Loucy (cell line): Measurements from ENCODE around the gene STK32C.

Experiments
- H2AFZ ChIP-seq: fragments of 200-600 bp; sonication (generic); 2 replicates; pipeline ENCODE4 v1.6.0; 2016; ENCODE audit warnings: antibody characterized with exemption, mild to moderate bottlenecking, low read length, moderate library complexity
- H3F3A ChIP-seq: fragments of 200-600 bp; 2 replicates; pipeline ENCODE4 v1.6.0; 2016; ENCODE audit warnings: antibody characterized with exemption, low read depth, mild to moderate bottlenecking
- H3K27me3 ChIP-seq: fragments of 200-600 bp; sonication (generic); 2 replicates; pipeline ENCODE4 v1.6.1; 2014; ENCODE audit warnings: low read length, mild to moderate bottlenecking; ENCODE audit not compliant: insufficient read depth, poor library complexity, severe bottlenecking
- H3K36me3 ChIP-seq: fragments of 200-600 bp; sonication (generic); 2 replicates; pipeline ENCODE4 v1.6.1; 2016; ENCODE audit warnings: low read length; ENCODE audit not compliant: insufficient read depth
- H3K4me1 ChIP-seq: fragments of 200-600 bp; sonication (generic); 2 replicates; pipeline ENCODE4 v1.5.1; 2014; ENCODE audit warnings: low read length, mild to moderate bottlenecking; ENCODE audit not compliant: insufficient read depth, poor library complexity, severe bottlenecking
- H3K4me2 ChIP-seq: fragments of 200-600 bp; sonication (generic); 2 replicates; pipeline ENCODE4 v1.6.0; 2014; ENCODE audit warnings: antibody characterized with exemption, low read length, low read depth, mild to moderate bottlenecking; ENCODE audit not compliant: poor library complexity, severe bottlenecking
- H3K4me3 ChIP-seq: fragments of 200-600 bp; sonication (generic); 2 replicates; pipeline ENCODE4 v1.5.1; 2014; ENCODE audit warnings: low read length, mild to moderate bottlenecking, mixed read lengths; ENCODE audit not compliant: poor library complexity, severe bottlenecking
- H3K79me2 ChIP-seq: fragments of 200-600 bp; sonication (generic); 2 replicates; pipeline ENCODE4 v1.6.1; 2014; ENCODE audit warnings: low read length; ENCODE audit not compliant: insufficient read depth
- H3K9ac ChIP-seq: fragments of 200-600 bp; sonication (generic); 2 replicates; pipeline ENCODE4 v1.6.0; 2014; ENCODE audit warnings: mild to moderate bottlenecking, low read depth, low read length, moderate library complexity; ENCODE audit not compliant: poor library complexity, severe bottlenecking
- H3K9me2 ChIP-seq: fragments of 200-600 bp; sonication (generic); replicated peaks from 2 replicates; pipeline ENCODE4 v1.6.1; 2016; ENCODE audit warnings: low read depth, low read length, mixed read lengths
- H3K9me3 ChIP-seq: fragments of 200-600 bp; sonication (generic); 2 replicates; pipeline ENCODE4 v1.6.1; 2014; ENCODE audit warnings: mild to moderate bottlenecking, antibody characterized with exemption, low read length, low read depth; ENCODE audit not compliant: insufficient read depth
- H4K20me1 ChIP-seq: fragments of 200-600 bp; sonication (generic); 2 replicates; pipeline ENCODE4 v1.6.0; 2014; ENCODE audit warnings: antibody characterized with exemption, low read length, mild to moderate bottlenecking; ENCODE audit not compliant: insufficient read depth, poor library complexity, severe bottlenecking
- EZH2phosphoT487 ChIP-seq: fragments of 200-600 bp; IDR thresholded peaks from 2 replicates; pipeline ENCODE4 v1.6.1; 2018; ENCODE audit warnings: antibody characterized with exemption, mild to moderate bottlenecking, moderate library complexity, borderline replicate concordance
- TF ChIP-seq, protein P1 (sequence below): fragments of 200-600 bp; sonication (generic); conservative IDR thresholded peaks from 2 replicates; pipeline ENCODE4 v1.5.1; 2014; ENCODE audit warnings: mild to moderate bottlenecking, antibody characterized with exemption, low read length

The STK32C gene

DNA sequence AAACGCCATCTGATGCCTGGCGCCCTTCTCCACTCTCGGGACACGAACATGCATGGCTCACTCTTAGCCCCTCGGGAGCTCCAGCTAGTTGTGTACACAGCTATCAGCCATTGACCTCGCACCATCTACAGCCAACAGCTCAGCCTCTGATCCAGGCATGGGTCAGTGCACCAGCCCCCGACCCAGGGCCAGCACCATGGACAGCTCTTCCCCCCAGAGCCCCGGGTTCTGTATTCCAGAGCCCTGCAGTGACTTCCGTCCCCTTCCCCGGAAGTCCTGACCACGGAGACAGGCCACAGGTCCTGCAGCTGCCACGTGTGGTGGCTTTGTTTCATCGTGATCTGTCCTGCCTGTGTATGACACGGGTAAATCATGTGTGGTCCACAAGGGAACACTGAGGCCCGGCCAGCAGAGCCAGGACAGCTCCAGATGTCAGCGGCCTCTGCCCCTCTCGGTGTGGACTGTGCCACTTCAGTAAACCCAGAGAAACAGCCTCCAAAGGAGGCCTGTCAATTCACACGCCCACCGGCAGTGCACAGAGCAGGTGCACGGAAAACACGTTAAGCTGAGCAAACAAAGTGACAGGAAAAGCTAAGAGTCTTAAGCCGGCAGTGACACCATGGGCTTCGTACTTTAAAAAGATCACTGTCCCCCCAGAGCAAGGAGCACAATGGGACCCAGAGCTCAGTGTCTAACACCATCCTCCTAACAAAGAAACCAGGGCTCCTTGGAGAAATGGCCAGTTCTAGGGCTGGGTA lies 13.0 kb downstream of the STK32C start:
- Histone ChIP-seq H3K79me2 (no peaks in the 10 kb centered on the region), H3K9ac (no peak overlapping the region), H3K36me3 (no peaks in the 10 kb centered on the region), H3K4me1 (no peaks in the 10 kb centered on the region), H3F3A (no peaks in the 10 kb centered on the region), H2AFZ (no peak overlapping the region), H4K20me1 (no peaks in the 10 kb centered on the region), H3K9me2 (no peaks in the 10 kb centered on the region), H3K4me3 (no peak overlapping the region), H3K9me3 (no peaks in the 10 kb centered on the region), H3K4me2 (no peak overlapping the region), H3K27me3 (no peaks in the 10 kb centered on the region)
- no peak for TF ChIP-seq EZH2phosphoT487
- TF ChIP-seq, protein P1, sequence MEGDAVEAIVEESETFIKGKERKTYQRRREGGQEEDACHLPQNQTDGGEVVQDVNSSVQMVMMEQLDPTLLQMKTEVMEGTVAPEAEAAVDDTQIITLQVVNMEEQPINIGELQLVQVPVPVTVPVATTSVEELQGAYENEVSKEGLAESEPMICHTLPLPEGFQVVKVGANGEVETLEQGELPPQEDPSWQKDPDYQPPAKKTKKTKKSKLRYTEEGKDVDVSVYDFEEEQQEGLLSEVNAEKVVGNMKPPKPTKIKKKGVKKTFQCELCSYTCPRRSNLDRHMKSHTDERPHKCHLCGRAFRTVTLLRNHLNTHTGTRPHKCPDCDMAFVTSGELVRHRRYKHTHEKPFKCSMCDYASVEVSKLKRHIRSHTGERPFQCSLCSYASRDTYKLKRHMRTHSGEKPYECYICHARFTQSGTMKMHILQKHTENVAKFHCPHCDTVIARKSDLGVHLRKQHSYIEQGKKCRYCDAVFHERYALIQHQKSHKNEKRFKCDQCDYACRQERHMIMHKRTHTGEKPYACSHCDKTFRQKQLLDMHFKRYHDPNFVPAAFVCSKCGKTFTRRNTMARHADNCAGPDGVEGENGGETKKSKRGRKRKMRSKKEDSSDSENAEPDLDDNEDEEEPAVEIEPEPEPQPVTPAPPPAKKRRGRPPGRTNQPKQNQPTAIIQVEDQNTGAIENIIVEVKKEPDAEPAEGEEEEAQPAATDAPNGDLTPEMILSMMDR, result no peak

DNA sequence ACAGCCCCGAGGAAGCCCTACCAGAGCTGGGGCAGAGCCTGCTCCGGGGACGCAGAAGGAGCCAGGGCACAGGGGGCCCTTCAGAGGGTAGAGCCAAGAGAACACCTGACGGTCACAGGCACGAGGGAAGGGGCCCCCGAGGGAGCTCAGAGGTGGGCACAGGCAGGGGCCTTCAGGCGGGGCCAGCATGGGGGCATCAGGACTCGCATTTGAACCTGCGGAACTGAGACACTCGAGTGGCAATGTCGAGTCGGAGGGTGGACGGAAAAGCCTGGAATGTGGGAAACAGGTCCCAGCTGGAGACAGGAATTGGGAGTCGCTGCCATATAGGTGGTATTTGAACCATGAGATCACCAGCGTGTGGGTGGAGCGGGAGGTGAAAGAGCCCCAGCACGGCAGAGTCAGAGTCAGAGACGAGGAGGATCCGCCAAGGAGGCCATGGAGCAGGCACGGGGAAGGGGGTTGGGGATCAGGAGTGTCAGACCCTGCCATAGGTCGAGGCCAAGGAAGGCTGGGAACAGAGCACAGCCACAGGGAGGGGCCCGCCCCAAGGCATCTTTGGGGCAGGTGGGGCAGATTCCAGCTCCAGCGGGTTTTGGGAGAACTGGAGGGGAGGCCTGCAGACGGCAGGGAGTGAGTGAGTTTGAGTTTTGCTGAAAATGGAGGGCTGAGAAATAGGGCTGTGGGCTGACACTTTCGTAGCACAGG lies 13.8 kb downstream of the STK32C start:
- Histone ChIP-seq H3K4me3 (no peak overlapping the region), H4K20me1 (no peaks in the 10 kb centered on the region), H3K4me2 (no peak overlapping the region), H3K79me2 (no peaks in the 10 kb centered on the region), H2AFZ (no peak overlapping the region), H3F3A (no peaks in the 10 kb centered on the region), H3K9me2 (no peaks in the 10 kb centered on the region), H3K9ac (no peak overlapping the region), H3K27me3 (no peaks in the 10 kb centered on the region), H3K4me1 (no peaks in the 10 kb centered on the region), H3K36me3 (no peaks in the 10 kb centered on the region), H3K9me3 (no peaks in the 10 kb centered on the region)
- no peak for TF ChIP-seq EZH2phosphoT487

DNA sequence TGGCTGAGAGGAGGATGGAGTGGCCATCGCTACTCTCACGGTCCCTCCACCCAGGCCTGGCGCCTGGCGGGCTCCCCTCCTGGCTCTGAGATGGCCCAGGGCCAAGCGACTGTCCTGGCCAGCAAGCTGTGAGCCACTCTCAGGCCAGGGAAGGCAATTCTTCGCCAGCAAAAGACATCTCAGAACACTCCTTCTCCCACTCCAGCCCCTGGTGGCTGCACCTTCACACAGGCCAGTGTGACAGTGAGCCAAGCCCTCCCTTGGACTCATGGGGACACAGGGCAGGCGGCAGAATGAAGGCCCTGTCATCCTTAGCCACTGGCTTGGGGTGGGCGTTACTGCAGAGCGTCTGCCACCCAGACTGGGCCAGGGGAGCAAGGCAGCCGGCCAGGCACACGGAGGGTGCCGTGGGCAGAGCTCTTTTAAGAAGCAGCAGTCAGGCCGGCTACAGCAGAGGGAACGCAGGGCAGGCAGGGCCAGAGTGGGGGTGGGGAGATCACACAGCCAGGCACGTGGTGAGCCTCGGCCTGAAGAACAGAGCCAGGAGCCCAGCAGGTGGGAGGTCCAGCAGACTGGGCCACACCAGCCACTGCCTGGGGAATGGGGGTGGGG lies 14.4 kb downstream of the STK32C start:
- no peaks in the 10 kb centered on the region for H3F3A ChIP-seq
- H2AFZ ChIP-seq, result no peak overlapping the region
- H3K36me3 ChIP-seq, result no peaks in the 10 kb centered on the region
- H4K20me1 ChIP-seq, result no peaks in the 10 kb centered on the region
- no peak overlapping the region for H3K4me2 ChIP-seq
- H3K4me1 ChIP-seq, result no peaks in the 10 kb centered on the region
- no peak for TF ChIP-seq EZH2phosphoT487
- TF ChIP-seq, protein P1, result no peak
- H3K79me2 ChIP-seq, result no peaks in the 10 kb centered on the region
- no peak overlapping the region for H3K4me3 ChIP-seq
- no peaks in the 10 kb centered on the region for H3K27me3 ChIP-seq
- no peak overlapping the region for H3K9ac ChIP-seq
- no peaks in the 10 kb centered on the region for H3K9me3 ChIP-seq
- H3K9me2 ChIP-seq, result no peaks in the 10 kb centered on the region
